ENCODE measurements around the gene DCLK1. TPM values are rescaled to one million over a fixed set of nuclear protein-coding genes. Genes with fewer than 3 reads are reported as not detected.

The DCLK1 gene
- total RNA-seq, 1 donor from 2014 or later = 1.5 TPM

DNA sequence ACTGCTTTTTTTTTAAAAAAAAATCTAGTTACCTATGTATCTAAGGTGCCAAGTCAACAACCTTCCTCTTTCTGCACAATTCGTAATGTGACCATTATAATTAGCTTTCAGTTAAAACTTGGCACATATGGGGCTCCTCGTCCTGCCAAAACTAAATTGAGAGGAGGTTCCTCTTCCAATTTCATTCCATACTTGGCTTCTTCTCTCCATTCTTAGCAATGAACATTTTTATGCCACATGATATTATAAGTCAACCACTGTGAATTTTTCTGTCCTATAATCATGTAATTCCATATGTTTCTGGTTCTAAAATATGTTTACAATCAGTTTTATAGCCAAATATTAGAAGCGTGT, 177.0 kb downstream of the DCLK1 start:
- no peak for DNase-seq (ENCODE audit: low read depth, low spot score)

DNA sequence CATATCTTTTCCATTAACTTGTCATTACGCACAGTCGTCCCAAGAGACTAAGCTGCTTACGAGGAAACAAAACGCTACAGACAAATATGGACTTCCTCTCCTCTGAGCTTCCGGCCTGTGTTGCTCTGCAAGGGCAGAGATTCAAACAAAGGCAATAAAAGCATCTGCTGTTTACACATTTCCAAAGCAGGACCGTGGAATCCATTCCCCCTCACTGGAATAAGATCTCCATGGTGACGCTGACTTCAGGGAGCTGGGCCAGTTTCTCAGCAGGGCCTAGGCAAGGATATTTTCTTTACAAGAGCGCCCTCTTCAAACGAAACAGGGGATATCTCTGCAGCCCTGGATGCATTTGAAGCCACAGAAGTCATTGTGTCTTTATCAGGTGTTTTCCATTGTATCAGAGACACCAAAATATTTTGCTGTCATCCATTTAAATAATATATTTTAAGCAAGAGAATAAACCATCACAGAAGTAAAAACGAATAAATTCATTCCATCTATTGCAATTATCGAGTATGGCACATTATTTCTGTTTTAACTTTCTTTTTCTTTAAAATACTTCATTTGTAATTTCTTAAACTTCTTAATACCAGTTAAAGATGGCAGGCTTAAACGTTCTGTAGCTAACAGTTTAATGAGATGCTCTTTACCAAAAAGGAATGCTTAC, 177.5 kb downstream of the DCLK1 start:
- DNase-seq (ENCODE audit: low read depth, low spot score) = peak; percentile 39

DNA sequence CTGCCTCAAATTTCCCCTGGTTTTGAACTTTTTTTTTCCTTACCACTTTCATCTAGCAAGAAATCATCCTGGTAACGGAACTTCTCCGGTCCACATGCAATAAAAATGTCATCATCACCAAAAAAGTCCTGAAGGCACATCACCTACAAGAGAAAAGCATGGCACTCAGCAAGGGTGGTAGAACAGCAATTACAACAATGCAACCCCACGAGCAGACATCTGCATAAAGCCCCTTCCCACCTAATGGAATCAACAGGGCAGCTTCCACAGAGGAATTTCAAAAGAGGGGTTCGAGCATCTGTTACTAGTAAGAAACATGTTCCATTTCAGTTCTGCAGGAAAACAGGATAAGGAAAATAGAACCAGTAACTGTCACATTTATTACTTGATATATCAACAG, 183.9 kb downstream of the DCLK1 start:
- DNase-seq (ENCODE audit: low read depth, low spot score) = no peak

DNA sequence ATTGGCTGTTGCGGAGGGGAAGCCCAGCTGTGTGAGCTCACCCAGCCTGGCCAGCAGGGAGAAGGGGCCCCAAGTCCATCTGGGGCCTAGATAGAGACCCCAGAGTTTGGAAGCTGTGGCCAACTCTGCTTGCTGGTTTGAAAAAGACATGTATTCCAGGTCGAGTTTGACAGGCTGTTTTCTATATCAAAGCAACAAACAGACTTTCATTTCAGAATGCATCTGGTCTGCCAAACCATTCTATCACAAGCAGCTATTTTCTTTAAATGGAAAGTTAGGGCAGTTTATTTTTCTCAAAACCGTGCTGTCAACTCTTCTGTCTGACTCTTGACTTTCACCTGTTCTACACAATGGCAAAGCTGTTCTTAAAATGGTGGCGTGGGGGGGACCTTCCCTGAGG, 185.8 kb downstream of the DCLK1 start:
- no peak for DNase-seq (ENCODE audit: low read depth, low spot score)

DNA sequence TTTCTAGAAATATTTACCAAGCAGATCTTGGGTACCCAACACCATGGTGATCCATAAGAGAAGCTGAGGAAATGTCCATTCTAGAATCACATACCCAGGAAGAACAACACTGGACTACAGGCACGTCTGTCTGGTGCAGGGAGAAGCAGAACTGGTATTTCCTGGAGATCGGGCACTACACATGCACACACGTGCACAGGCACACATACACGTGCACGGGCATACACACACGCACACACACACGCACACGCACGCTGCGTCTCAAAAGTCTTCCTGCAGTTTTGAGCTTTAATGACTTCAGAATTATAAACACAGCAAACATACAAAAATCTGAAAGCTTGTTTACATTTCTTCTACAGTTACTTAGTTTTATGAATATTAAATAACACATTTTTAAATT, 189.8 kb downstream of the DCLK1 start:
- DNase-seq (ENCODE audit: low read depth, low spot score) = no peak

DNA sequence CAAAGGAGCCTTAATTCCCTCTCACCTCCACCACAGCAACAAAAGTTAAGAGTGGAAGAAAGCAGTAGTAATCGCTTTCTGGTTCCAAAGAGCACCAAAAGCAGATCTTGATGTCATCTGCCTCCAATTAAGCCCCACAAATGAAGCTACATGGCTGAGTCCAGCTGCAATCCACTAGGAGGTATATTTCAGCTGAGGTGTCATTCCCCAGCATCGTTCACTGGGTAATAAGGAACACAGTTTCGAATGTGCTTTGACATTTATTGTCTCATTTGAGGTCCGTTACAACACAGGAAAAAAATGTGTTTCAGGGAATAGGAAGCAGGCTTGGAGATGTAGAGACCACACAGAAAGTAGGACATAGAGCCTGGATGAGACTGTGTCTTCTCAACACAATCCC, 190.4 kb downstream of the DCLK1 start:
- DNase-seq (ENCODE audit: low read depth, low spot score) = no peak

DNA sequence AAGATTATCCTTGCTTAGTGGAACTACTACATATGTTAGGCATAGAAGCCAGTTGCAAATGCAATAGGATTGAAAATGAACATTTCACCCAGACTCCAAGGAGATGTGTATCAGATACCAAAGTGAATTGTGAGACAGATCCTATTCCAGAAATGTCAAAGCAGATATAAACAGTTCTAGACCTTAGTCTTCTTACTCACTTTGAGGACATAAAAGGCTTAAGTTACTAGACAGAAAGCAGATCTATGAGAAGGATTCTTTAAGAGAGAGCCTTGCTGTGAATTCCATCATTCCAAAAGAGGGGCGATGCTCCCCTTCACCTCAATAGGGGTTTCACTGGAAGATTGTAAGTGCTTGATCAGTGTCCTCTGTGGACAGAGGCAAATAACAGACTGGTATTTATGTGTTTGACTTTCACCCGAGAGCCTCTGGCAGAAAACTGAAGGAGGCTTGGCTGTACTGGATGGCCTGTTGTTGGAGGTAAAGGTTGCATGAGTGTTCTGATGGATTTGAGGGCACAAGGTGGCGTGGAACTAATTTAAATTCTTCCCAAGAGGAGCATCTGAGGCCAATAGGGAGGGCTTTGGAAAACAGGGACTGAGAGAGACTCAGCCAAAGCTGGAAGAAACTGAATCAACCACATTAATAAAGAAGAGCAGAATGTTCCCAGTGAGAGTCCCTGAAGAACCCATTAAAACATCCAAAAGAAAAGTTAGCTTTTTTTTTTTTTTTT, 194.8 kb downstream of the DCLK1 start:
- DNase-seq (ENCODE audit: low read depth, low spot score) = no peak

DNA sequence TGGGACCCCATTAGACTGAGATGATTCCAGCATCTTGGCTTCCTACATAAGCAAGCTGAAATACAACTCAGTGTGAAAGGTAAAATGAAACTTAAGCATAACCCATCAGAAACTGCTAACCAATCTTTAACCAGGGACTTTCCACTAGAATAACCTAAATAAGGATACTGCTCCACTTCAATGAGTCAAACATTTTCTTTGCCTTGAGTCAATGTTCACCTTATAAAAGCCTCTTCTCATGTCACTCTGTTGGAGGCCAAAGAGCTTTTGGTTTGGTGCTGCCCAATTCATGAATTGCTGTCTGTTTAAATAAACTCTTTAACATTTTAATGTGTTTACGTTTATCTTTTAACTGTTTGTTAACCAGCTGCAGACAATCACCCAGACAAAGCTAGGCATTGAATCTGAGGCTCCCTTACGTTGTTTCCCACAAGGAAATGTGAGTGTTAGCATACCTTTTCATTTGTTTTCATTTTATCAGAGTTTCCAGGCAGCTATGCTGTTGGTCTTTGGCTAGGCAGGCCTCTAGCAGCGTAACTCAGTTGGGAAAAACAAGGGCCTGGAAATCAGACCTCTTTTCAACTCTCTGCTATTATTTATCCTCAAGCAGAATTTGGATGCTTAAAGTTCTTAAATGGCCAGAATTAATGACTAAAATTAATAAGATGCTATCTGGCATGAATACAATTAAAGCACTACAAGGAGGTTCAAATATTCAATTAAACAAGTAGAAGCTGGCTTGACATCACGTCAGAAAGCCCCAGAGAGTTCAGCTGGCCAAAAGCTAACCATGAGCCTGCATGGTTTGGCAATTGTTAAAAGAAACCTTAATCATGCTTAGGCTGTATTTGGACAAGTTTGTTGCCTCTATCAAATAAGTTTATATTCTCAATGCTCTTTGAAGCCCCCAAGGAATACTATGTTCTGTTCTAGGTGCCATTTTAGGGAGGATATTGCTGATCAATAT, 200.2 kb downstream of the DCLK1 start:
- no peak for DNase-seq (ENCODE audit: low read depth, low spot score)

DNA sequence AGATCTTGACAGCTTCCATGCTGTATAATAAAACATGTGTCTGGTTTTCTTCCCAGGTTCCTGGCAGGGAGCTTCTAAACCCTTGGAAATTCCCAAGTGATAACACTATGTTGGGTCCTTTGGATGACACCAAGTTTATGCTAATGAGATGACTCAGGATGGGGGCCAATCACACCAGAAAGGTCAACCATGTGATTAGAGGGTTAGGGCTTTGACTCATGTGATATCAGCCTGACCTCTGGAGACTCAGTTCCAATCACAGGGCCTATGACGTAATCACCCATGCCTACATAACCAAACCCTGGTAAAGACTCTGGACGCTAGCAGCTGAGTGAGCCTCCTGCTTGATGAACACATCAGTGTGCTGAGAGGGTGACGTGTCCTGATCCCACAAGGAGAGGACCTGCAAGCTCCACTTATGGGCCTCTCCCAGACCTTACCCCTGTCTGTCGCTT, 203.6 kb downstream of the DCLK1 start:
- DNase-seq (ENCODE audit: low read depth, low spot score) = no peak

DNA sequence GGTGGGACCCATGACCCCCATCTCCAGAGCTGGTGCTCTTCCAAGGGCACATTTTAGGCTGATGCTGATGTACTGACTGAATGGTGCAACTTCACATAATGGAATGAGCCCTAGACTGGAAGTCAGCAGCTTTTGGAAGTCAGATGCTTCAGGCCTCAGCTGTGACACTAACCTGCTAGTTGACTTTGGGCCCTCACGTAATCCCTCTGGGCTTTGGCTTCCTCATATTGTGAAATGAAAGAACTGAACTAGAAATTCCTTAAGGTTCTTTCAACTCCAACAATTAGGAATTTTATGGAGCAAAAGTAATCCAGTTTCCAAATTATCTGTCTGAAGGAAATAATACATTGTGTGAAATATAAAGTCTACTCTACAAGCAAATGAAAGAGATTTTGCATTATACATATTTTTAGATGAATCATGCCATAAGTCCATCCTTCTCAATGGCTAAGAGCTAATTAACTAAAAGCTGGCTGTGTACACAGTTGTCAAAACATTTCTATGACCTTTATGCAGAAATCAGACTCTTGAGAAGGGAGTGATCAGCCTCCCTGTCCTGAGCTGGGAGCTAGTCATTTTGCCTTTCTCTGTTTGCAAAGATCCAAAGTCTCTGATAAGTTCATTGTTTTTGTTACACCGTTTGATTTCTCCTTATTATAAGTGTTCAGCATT, 204.2 kb downstream of the DCLK1 start:
- no peak for DNase-seq (ENCODE audit: low read depth, low spot score)

DNA sequence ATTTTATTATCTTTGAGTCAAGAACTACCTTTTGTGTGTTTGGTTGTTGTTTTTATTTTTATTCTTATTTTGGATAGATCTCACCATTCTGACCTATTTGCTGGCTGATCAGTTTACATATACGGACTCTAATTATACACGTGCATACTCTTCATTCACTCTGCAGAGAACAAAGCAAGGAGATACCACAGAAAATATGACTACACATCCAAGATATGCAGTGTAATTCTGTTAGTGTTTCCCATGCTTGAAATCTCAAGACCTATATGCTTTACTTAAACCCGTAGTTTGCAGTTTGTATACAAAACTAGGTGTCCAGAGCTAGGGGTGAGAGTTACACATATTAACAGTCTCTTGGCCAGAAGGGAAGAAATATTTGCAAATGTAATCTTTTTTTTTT, 205.5 kb downstream of the DCLK1 start:
- DNase-seq (ENCODE audit: low read depth, low spot score) = no peak

DNA sequence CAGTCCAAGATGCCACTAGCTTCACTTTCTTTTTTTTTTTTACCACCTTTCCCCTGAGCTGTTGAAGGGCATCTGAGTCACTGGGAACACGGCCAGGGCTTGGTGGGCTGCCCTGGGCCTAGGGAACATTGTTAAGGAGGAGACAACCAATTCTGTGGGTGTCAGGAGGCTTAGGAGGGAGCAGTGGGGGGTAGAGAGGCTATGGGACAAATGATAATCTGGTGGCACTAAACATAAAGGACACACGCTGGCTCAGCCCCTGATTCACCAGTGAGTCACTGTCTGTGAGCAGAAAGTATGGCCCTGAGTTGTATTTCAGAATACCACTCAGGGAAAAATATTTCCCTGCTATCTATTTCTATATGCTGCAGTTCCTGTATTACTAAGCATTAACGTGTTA, 207.8 kb downstream of the DCLK1 start:
- DNase-seq (ENCODE audit: low read depth, low spot score) = no peak

DNA sequence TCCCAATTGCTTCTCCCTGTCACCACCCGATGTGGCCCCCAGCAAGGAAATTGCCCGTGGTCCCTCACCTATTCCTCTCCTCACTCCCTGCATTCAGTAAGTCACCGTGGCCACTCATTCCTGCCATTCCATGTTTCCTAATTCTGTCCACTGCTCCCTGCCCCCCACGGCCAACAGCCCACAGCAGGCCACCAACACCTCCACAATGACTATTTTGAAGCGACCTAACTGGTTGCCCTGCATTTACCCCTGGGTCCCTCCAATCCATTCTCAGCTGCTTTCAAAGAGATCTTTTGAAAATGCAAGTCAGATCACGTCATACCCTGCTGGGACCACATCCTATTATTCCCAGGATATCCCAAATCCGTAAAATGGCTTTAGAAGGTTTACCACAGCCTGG, 210.4 kb downstream of the DCLK1 start:
- DNase-seq (ENCODE audit: low read depth, low spot score) = no peak

DNA sequence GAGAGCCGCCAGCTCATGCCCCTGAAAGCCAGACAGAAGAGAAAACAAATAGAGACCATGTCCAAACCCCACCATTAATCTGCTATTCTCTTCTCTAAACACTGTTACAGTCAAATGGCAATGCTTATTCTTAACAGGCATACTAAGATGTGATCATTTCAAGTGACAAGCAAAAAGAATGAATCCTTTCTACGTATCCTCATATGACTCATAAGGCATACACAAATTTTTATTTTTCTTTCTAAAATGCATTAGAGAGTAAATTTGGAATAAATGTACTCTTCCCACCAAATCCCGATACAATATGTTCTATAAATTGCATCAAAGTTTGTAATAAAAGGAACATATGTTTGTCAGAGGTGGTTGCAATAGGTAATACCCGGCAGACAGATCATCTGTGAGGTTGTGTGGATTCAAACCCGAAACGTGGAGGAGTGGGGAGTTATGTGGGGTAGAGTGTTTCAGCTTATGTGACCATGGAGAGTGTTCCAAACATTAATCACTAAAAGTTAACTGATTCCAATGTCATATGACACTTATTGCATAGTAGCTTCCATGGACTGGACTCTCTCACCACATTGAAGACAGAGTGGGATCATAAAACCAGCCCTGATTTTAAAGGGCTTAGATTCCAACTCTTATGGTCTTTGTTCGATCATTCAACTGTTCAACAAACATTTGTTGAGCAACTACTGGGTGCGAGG, 213.1 kb downstream of the DCLK1 start:
- DNase-seq (ENCODE audit: low read depth, low spot score) = no peak

DNA sequence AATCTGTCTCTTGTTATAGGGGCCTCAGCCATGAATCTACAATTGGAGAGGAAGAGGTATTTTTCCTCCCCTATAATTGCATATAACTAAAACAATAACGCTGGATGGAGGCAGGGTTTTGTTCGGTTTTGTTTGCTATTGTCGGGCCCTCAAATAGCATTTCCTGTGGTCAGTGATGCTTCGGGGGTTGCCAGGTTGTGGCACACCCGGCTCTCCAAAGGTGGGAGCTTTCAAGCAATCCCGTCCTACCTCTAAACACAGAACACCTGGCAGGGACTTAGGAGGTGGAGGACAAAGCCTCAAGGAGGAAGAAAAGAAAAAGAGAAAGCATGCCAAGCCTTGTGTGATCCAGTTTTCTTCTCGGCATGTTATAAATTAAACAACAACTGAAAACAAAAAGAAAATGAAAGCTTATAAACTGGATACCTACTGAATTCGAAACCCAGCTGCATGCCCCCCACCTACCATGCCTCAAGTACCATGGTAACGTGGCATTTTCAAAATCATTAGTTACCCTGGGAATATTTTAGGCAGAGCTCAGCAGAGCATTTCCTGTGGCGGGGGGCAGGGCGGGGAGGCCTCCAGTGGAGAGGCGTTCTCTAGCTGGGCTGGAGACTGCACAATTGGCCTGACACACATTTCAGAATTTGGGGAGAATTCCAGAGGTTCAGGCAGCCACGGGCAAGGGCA, 213.8 kb downstream of the DCLK1 start:
- DNase-seq (ENCODE audit: low read depth, low spot score) = no peak

DNA sequence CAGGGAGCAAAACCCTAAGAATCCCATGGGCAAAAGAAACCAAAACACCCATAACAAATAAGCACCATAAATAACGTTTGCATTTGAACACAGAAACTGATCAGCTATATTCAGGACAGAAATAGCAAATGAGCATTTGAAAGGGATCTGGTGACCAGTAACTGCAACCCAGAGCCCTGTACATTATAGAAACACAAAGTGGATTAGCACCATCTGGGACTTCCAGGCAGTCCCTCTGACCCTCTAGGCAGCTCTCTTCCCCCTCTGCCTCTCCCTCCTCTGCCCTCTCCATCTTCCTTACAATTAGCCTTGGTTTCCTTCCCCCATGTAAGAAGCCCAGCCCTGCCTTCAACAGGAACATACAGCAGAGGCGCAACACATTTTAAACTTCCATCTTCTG, 215.0 kb downstream of the DCLK1 start:
- no peak for DNase-seq (ENCODE audit: low read depth, low spot score)

DNA sequence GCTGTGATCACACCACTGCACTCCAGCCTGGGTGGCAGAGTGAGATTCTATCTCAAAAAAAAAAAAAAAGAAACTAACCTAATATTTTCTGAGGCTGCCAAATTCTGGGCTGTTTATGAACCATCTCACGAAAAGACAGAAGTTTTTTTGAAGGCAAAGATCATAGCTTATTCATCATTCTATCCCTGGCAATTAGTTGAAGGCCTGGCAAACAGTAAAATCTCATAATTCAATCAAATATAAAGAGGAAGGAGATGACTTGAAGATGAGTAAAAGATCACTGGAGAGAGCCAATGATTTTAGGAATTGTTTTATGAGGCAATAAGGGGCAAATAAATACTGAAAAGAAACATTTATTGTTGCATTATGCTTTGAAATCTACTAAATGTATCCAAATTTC, 216.5 kb downstream of the DCLK1 start:
- no peak for DNase-seq (ENCODE audit: low read depth, low spot score)

DNA sequence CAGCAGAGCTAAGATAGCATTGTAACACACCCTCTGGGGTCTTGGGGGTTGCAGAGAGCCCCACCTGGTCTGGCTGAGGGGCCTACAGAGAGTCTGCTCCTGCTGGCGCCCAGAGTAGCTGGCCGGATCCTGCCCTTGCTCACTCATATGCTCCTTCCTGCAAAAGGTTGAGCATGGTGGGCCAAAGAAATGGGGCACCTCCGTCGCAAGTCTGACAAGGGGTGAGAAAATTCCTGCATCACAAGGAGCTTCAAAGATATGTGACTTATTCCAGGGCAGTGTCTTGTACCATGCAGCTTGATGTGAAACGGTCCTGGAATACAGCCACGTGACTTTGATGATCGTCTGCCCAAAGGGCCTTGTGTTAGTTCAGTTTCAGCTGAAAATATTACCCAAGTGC, 218.3 kb downstream of the DCLK1 start:
- DNase-seq (ENCODE audit: low read depth, low spot score) = no peak

DNA sequence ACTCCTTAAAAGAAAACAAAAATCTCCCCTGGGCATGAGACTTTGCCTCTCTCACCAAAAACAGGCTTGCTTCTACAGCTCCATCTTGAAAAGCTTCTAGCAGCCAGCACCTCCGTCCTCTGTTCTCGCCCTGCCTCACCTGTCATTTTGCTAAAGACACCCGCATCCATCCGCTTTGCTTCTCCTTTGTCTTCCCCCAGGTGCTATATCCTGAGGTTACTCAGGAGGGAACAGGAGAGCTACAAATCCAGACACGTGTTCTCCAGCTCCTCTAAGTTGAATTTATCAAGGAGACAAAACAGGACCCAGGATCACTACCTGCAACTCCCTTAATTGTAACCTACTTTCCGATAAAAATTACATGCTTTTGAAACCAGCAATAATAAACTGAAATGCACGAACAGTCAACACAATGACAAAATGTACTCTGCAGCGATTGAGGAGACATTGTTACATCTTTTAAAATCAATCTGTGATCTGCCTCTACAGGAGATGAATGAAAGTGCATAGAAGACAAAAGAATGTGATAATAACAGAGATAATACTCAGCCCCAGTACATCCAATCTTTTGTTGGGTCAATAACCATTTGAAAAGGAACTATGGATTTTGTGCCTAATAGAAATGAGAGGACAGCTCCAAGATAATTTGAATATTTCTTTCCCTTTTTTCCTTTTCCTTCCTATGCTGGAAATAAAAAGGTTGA, 221.2 kb downstream of the DCLK1 start:
- no peak for DNase-seq (ENCODE audit: low read depth, low spot score)

DNA sequence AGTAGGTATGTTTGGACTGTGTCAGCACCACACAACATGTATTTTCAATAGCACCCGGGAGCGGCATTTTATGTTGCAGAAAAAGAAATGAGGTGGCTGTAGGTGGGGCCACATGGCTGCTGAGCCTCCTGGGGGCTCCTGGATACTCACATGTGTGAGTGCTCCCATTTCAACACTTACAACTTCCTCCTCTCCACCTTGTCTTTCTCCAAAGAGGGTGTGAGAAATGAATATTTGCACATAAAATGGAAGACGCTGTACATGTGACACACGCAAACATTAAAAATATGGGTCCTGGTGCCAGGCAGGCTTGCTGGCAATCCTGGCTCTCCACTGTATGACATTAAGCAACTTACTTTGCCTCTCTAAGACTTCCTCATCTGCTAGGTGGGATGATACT, 222.1 kb downstream of the DCLK1 start:
- no peak for DNase-seq (ENCODE audit: low read depth, low spot score)

Data from pulmonary artery endothelial cell (primary cell).